B cell (primary cell): ENCODE data around the gene KIF16B. TPM values are rescaled to one million over a fixed set of nuclear protein-coding genes. Genes with fewer than 3 reads are reported as not detected.

Source experiments
- ATAC-seq: fragments of 200-7000 bp; cut with Tn5 transposase; one replicate; pipeline ENCODE4 v1.10.0; 2021; ENCODE audit warnings: low read depth, mild to moderate bottlenecking, moderate number of reproducible peaks, moderate library complexity
- CTCF ChIA-PET: fragments of 350-600 bp; sonication (Branson Sonifier 250); formaldehyde crosslinking; loops from one replicate; lab custom pipeline; 2021; ENCODE audit warnings: antibody characterized with exemption, inconsistent platforms; lab: Charles Lee
- POLR2A ChIA-PET: fragments of 350-600 bp; sonication (Branson Sonifier 250); formaldehyde crosslinking; loops from one replicate; lab custom pipeline; 2021; ENCODE audit warnings: antibody characterized with exemption; lab: Charles Lee
- DNase-seq: peaks from one replicate; pipeline ENCODE4 v3.0.0; 2013
- H2AFZ ChIP-seq: 2 replicates; pipeline ENCODE4 v1.6.1; 2012; ENCODE audit warnings: mild to moderate bottlenecking, low read depth, low read length; ENCODE audit not compliant: insufficient read depth, poor library complexity, severe bottlenecking
- H3K27ac ChIP-seq, 2 donors: 1 replicate in 1 of 2; 2 replicates in 1 of 2; pipeline ENCODE4 v1.5.1; 2012 to 2013; ENCODE audit warnings: low read length in 2 of 2, mild to moderate bottlenecking in 2 of 2, moderate library complexity in 1 of 2
- H3K27me3 ChIP-seq, 4 experiments: fragments of 200-600 bp in 1 of 4; sonication (generic) in 1 of 4; replicated peaks in 1 of 4; 1 replicate in 2 of 4; 2 replicates in 2 of 4; pipeline versions ENCODE4 v1.6.1 to v1.7.0; 2013 to 2016; ENCODE audit warnings: low read length in 3 of 4, mild to moderate bottlenecking in 2 of 4, mixed read lengths in 1 of 4, moderate library complexity in 1 of 4; ENCODE audit not compliant: insufficient read depth in 4 of 4, control insufficient read depth in 3 of 4; ENCODE audit errors: control extremely low read depth in 1 of 4
- H3K36me3 ChIP-seq, 2 experiments: replicated peaks in 1 of 2; 1 replicate in 1 of 2; 2 replicates in 1 of 2; pipeline versions ENCODE4 v1.6.1 to v1.7.1; 2013; ENCODE audit warnings: low read length in 1 of 2; ENCODE audit not compliant: insufficient read depth in 2 of 2, control insufficient read depth in 1 of 2; ENCODE audit errors: control extremely low read depth in 1 of 2, extremely low read depth in 1 of 2
- H3K4me1 ChIP-seq, 2 donors: fragments of 200-600 bp in 1 of 2; sonication (generic) in 1 of 2; 1 replicate in 1 of 2; 2 replicates in 1 of 2; pipeline versions ENCODE4 v1.5.1 to v1.6.1; 2013 to 2017; ENCODE audit warnings: low read length in 2 of 2; ENCODE audit not compliant: control insufficient read depth in 2 of 2, insufficient read depth in 2 of 2
- H3K4me2 ChIP-seq: replicated peaks from 2 replicates; pipeline ENCODE3; 2012; ENCODE audit warnings: mild to moderate bottlenecking, low read depth, low read length; ENCODE audit not compliant: poor library complexity, severe bottlenecking
- H3K4me3 ChIP-seq, 5 experiments: fragments of 200-600 bp in 1 of 5; sonication (generic) in 1 of 5; 1 replicate in 3 of 5; 2 replicates in 2 of 5; pipeline versions ENCODE4 v1.5.1 to v1.7.0; 2011 to 2016; ENCODE audit warnings: low read length in 4 of 5, mild to moderate bottlenecking in 4 of 5, low read depth in 2 of 5, control low read depth in 1 of 5, moderate library complexity in 1 of 5; ENCODE audit not compliant: insufficient read depth in 1 of 5; ENCODE audit errors: control extremely low read depth in 1 of 5, extremely low read depth in 1 of 5
- H3K79me2 ChIP-seq: fragments of 200-600 bp; sonication (generic); one replicate; pipeline ENCODE4 v1.6.0; 2016; ENCODE audit warnings: low read length; ENCODE audit not compliant: control insufficient read depth, insufficient read depth
- H3K9ac ChIP-seq: fragments of 200-600 bp; sonication (generic); 2 replicates; pipeline ENCODE4 v1.6.1; 2017; ENCODE audit warnings: mild to moderate bottlenecking, low read length, moderate library complexity
- H3K9me3 ChIP-seq, 3 donors: one replicate each; pipeline versions ENCODE4 v1.6.1 to v1.7.1; 2013; ENCODE audit warnings: low read length in 2 of 3; ENCODE audit not compliant: control insufficient read depth in 2 of 3, insufficient read depth in 1 of 3; ENCODE audit errors: control extremely low read depth in 1 of 3
- H4K20me1 ChIP-seq: 2 replicates; pipeline ENCODE4 v1.6.0; 2012; ENCODE audit warnings: mild to moderate bottlenecking, low read length; ENCODE audit not compliant: insufficient read depth, control insufficient read depth, poor library complexity, severe bottlenecking
- H3K27ac Mint-ChIP-seq: one replicate; pipeline ENCODE4 v1.8.0; 2021; ENCODE audit warnings: mixed read lengths
- H3K27me3 Mint-ChIP-seq: one replicate; pipeline ENCODE4 v1.8.0; 2021; ENCODE audit warnings: mixed read lengths
- H3K4me1 Mint-ChIP-seq: one replicate; pipeline ENCODE4 v1.8.0; 2021; ENCODE audit warnings: mixed read lengths
- H3K4me3 Mint-ChIP-seq: one replicate; pipeline ENCODE4 v1.8.0; 2021; ENCODE audit warnings: mixed read lengths
- H3K9me3 Mint-ChIP-seq: one replicate; pipeline ENCODE4 v1.8.0; 2022; ENCODE audit warnings: mixed read lengths; ENCODE audit not compliant: insufficient read depth
- CTCF ChIP-seq: fragments of 200-600 bp; IDR thresholded peaks from one replicate; pipeline ENCODE4 v1.8.0; 2022; ENCODE audit warnings: antibody characterized with exemption, mild to moderate bottlenecking
- EZH2 ChIP-seq: IDR thresholded peaks from 2 replicates; pipeline ENCODE4 v1.6.1; 2012; ENCODE audit warnings: borderline replicate concordance, low read depth, mild to moderate bottlenecking, moderate library complexity, low read length; ENCODE audit not compliant: insufficient read depth, poor library complexity, severe bottlenecking
- WGBS: methylation state at CpG from one replicate; pipeline ENCODE4 v1.1.5; 2013; ENCODE audit warnings: missing lambda C conversion rate; ENCODE audit not compliant: insufficient coverage; 5-methylcytosine and 5-hydroxymethylcytosine counted together
- intact Hi-C: fragments of 100-400 bp; cut with micrococcal nuclease; formaldehyde crosslinking; loops from one replicate; pipeline ENCODE4 v1.10.0; 2022
- polyA plus RNA-seq: library from polyadenylated mRNA; depleted of rRNA; stranded (reverse); fragments of >200 nt; gene quantifications from 2 replicates; pipeline ENCODE4 v1.2.3, GENCODE V29; 2012
- total RNA-seq, 2 donors: library from RNA; stranded (reverse); fragments of 120-200 nt in 1 of 2; gene quantifications; 1 replicate in 1 of 2; 2 replicates in 1 of 2; pipeline versions ENCODE4 v1.2.3 to v1.2.4, GENCODE V29; 2013 to 2022

Gene KIF16B
- total and polyA plus RNA-seq, 2 donors (not counting 1 experiment from before 2014, with no cell fraction given), result 4.5 to 13.0 TPM

GRCh38 chr20:16560661-16561060, 12.6 kb downstream of the KIF16B start:
- Histone ChIP-seq H3K4me1 (no peaks in the 10 kb centered on the region), H2AFZ (no peak overlapping the region), H3K4me3 (no peak overlapping the region), H3K79me2 (peaks cover 40% of the 10 kb centered on the region), H3K9me3 (no peaks in the 10 kb centered on the region), H3K27ac (no peak overlapping the region), H3K9ac (no peak overlapping the region), H3K36me3 (no peaks in the 10 kb centered on the region), H3K27me3 (no peaks in the 10 kb centered on the region), H3K4me2 (no peak overlapping the region), H4K20me1 (peaks cover 9% of the 10 kb centered on the region)
- Mint-ChIP-seq H3K9me3 (peaks cover 3% of the 10 kb centered on the region), H3K4me3 (no peak overlapping the region), H3K27ac (no peak overlapping the region), H3K4me1 (peaks cover 2% of the 10 kb centered on the region), H3K27me3 (no peaks in the 10 kb centered on the region)
- intact Hi-C loops, result no loop called here
- POLR2A ChIA-PET, result no interaction called here
- WGBS, result 100% methylated on average over 1 of the region's 9 CpGs
- CTCF ChIA-PET, result no interaction called here
- no peak for ATAC-seq
- TF ChIP-seq CTCF, result no peak
- no peak for TF ChIP-seq EZH2
- DNase-seq, result no peak

- Histone ChIP-seq H3K36me3 (no peaks in the 10 kb centered on the region), H3K27ac (no peak overlapping the region), H3K4me3 (no peak overlapping the region), H3K9ac (no peak overlapping the region), H3K4me2 (no peak overlapping the region), H4K20me1 (peaks cover 9% of the 10 kb centered on the region), H3K27me3 (no peaks in the 10 kb centered on the region), H2AFZ (no peak overlapping the region), H3K9me3 (no peaks in the 10 kb centered on the region), H3K4me1 (no peaks in the 10 kb centered on the region), H3K79me2 (peaks cover 40% of the 10 kb centered on the region)
- no peak for TF ChIP-seq CTCF
- no peak for TF ChIP-seq EZH2
- H3K9me3 Mint-ChIP-seq, result peaks cover 3% of the 10 kb centered on the region
- no peak overlapping the region for H3K4me3 Mint-ChIP-seq
- no peaks in the 10 kb centered on the region for H3K27me3 Mint-ChIP-seq
- ATAC-seq (no peak), DNase-seq (no peak)
- intact Hi-C loops, result no loop called here
- POLR2A ChIA-PET, result no interaction called here
- WGBS, result 100% methylated on average over 2 of the region's 2 CpGs
- no peak overlapping the region for H3K27ac Mint-ChIP-seq
- peaks cover 2% of the 10 kb centered on the region for H3K4me1 Mint-ChIP-seq
- CTCF ChIA-PET, result no interaction called here
Observed at GRCh38 chr20:16560216-16560615, 13.0 kb downstream of the KIF16B start.
